Germinal center (tissue), 1 donor: ENCODE measurements around the gene GEMIN7.

Experiments
- DNase-seq: peaks from one replicate; pipeline ENCODE4 v3.0.0; 2012; ENCODE audit warnings: mixed read lengths, low spot score

GEMIN7 gene

GRCh38 chr19:45079063-45079910 is at the start of gene GEMIN7:
TSS of gene GEMIN7 (plus strand) at chr19:45079260. CDS start at chr19:45090115, 10,855 bp downstream.
- DNase-seq: peak; percentile 80

DNA sequence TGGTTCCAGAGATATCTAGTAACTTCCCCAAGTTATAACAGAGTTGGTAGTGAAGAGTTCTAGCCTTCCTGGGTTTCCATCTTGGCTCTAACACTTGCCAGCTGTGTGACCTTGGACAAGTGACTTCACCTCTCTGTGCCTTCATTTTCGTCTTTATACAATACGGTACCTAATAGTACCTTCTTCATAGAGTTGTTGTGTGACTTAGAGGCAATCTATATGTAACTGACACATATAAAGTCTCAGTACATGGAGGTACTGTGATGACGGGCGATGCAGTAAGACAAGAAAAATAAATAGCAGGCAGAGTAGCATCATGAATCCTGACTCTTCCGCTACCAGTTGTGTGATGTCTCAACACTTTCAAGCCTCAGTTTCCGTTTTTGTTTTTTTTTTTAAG is 48.2 kb upstream of the GEMIN7 start:
- no peak for DNase-seq

GRCh38 chr19:45032421-45032820 is 46.6 kb upstream of the GEMIN7 start:
- no peak for DNase-seq

GRCh38 chr19:45035755-45036154 is 43.3 kb upstream of the GEMIN7 start:
- DNase-seq: no peak

DNA sequence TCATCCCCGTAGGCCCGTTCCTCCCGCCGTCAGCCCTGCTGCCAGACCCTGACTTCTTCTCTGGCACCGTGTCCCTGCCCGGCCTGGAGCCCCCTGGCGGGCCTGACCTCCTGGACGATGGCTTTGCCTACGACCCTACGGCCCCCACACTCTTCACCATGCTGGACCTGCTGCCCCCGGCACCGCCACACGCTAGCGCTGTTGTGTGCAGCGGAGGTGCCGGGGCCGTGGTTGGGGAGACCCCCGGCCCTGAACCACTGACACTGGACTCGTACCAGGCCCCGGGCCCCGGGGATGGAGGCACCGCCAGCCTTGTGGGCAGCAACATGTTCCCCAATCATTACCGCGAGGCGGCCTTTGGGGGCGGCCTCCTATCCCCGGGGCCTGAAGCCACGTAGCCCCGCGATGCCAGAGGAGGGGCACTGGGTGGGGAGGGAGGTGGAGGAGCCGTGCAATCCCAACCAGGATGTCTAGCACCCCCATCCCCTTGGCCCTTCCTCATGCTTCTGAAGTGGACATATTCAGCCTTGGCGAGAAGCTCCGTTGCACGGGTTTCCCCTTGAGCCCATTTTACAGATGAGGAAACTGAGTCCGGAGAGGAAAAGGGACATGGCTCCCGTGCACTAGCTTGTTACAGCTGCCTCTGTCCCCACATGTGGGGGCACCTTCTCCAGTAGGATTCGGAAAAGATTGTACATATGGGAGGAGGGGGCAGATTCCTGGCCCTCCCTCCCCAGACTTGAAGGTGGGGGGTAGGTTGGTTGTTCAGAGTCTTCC is 41.5 kb upstream of the GEMIN7 start:
- DNase-seq: no peak

DNA sequence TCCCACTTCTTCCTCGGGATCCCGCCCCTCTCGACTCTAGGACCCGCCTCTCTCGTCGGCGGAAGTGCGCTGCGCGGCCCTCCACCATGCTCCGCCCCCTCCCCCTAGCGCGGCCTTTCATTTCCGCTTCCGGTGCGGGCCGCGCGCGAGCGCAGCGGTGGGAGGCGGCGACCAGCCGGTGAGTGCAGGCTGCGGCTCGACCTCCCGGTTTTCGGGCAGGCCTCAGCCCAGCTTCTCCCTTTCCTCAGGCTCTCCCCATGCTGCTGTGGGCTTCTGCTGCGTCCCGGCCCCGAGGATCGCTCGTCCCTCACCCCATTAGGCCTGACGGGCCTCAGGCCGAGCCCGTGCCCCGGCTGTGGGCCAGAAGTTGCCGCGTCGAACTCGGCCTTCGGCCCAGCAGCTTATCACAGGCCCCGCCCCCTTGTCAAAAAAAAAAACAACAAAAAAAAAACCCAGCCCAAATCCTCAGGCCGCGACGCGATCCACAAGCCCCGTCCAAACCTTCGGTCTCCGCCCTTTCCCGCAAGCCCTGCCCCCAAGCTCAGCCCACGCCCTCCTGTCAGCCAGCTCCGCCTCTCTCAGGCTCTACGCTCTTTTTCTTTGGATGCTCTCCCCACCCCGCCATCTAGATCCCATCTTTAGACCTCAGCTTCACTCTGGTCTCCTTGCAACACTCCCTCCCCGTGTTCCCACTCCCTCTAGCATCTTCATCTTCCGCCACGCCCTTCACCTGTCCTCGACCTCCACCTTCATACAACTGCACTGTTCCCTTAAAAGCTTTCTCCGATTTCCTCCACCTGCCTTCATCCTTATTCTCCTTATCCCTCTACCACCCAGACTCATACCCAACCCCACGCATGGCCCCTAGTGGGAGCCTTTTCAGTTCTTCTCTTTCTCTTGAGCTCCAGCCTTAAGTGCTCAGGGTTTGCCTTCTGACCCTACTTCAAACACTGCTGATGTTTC is 39.8 kb upstream of the GEMIN7 start, which contains the start of gene CLASRP:
TSS of gene CLASRP (plus strand) at position 115 of the 963 bp plus-strand sequence. CDS start 1,168 bp downstream, outside the sequence.
- peak; percentile 88 for DNase-seq

DNA sequence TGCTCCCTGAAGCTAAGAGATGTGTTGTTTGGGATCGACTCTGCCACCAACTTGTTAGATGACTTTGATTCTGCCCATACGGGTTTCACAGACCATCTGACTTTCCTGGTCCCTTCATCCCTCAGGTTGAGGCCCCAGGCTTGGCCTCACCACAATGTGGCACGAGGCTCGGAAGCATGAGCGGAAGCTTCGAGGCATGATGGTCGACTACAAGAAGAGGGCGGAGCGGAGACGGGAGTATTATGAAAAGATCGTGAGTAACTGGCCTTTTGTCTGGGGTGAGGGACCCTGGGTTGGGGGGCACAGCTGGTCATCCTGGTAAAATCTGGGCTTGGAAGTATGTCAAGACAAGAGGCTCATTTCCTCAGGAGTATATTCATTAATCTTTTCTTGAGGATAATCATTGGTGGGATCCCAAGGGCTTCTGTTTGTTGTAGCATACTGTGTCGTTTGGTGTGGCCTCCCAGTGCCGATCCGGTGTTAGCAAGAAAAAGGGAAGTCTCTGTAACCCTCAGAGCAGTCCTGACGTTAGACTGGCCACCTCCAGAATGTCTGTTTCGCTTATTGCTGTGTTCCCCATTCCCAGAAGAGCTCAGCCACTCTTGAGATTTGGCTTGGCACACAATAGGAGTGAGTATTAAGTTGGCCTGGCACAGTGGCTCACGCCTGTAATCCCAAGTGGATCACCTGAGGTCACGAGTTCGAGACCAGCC is 38.8 kb upstream of the GEMIN7 start:
- no peak for DNase-seq

GRCh38 chr19:45041125-45041524 is 37.9 kb upstream of the GEMIN7 start:
- no peak for DNase-seq

- DNase-seq: no peak
Measured at GRCh38 chr19:45045671-45046353, 33.2 kb upstream of the GEMIN7 start.

- no peak for DNase-seq
Measured at GRCh38 chr19:45046355-45046754, 32.7 kb upstream of the GEMIN7 start.

GRCh38 chr19:45047188-45047797 is 31.8 kb upstream of the GEMIN7 start:
- DNase-seq: peak; percentile 67

GRCh38 chr19:45049073-45049736 is 29.9 kb upstream of the GEMIN7 start:
- DNase-seq: no peak

DNA sequence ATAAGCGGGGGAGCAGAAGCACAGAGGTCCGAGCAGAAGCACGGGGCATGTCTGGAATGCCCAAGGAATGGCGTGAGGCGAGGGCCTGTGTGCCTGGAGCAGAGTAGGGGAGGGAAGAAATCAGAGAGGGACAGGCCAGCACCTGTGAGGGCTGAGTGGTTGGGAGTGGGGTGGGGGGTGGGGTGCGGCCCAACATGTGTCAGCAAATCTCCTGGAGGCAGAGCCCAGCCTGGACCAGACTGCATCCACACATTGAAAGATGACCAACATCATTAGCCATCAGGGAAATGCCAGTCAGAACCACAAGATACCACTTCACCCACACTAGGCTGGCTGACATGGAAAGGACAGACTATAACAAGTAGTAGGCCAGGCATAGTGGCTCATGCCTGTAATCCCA is 29.0 kb upstream of the GEMIN7 start:
- no peak for DNase-seq

DNA sequence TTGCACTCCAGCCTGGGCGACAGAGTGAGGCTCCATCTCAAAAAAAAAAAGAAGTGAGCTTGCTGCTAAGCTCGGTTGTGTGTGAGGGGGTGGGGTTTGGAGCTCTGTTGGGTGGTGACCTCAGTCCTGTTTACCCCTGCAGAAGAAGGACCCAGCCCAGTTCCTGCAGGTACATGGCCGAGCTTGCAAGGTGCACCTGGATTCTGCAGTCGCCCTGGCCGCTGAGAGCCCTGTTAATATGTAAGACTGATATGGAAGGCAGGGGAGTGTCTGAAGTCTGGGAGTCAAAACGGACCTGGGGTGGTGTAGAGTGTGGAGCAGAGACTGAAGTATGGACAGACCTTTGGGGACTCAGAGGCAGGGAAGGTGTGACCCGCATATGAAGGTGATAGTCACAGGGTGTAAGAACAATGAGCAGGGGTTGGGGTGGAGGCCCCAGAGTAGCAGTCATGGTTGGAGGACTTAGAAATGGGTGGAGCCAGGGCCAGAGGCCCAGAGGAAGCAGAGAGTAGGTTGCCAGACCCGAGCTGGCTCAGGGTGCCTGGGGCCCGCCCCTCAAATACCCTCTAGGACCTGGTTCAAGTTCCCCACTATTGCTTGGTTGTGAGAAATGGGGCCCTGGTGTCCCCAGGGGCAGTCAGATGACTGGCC is 27.0 kb upstream of the GEMIN7 start:
- no peak for DNase-seq

DNA sequence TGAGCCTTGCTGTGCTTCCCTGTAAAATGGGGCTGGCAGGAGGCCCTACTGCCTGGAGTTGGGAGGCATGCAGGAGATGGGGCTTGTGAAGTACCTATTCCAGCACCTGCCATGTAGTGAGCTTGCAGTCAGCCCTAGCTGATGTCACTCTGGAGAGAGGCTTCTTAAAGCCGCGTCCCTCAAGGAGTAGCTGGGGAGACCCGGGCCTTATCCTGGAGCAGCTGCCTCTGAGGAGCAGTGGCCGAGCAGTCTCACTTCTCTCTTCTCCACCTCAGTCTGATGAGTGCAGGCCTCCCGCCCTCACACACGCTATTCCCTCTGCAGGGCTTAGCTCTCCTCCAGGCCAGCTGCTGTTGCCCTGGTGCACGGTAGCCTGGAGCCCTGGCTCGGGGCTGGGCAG is 22.2 kb upstream of the GEMIN7 start:
- no peak for DNase-seq

- no peak for DNase-seq
Measured at GRCh38 chr19:45057444-45057843, 21.6 kb upstream of the GEMIN7 start.

DNA sequence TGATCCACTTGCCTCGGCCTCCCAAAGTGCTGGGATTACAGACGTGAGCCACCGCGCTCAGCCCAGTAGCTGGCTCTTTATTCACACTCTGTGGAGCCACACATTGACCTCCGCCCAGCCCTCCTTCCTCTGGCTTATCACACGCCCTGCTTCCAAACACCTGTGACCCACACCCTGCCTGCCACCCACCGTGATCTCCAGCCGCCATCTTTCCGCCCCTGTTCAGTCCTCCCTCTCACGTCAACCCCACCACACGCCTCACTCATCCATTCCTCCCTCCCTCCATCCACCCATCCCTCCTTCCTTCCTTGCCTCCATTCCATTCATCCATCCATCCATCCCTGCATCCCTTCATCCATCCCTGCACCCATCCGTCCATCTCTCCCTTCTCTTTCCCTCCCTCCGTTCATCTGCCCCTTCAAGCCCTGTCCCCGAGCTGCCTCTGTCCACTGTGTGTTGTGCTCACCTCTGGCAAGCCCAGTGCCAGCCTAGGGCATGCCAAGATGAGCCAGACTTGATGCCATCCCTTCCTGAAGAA is 20.4 kb upstream of the GEMIN7 start:
- no peak for DNase-seq

DNA sequence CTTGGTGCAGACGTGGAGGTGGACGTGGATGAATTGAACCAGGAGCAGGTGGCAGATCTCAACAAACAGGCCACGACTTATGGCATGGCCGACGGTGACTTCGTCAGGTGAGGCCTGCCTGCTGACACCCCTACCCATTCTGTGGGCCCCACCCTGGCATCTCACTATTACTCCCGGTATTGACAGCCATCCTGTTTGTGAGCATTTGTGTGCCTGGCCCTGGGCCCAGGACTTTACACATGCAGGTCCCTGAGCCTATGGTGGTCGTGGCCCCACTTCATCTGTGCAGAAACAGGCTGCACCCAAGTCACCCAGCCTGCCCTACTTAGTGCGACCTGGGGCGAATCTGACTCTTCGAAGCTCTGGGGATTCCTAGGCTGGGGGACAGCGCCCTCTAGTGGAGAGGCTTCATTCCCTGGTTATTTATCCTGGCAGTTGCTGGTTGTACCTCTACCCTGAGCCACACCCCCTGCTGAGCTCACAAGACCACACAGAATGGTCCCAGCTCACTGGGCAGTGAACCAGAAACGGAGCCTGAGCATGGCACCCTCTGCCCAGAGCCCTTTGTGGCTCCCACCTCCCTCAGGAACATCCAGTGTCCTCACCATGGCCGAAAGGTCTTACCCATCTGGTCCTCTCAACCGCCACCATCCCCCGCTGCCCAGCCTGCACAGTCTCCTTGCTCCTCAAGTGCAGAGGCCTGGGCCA is 19.6 kb upstream of the GEMIN7 start:
- peak; percentile 82 for DNase-seq
